DOHH2 (cell line): ENCODE results near the gene ZNF396.

Experiments
- H3F3A ChIP-seq: fragments of 200-600 bp; sonication (generic), shearing (Covaris generic); 2 replicates; pipeline ENCODE4 v1.6.0; 2016; ENCODE audit warnings: antibody characterized with exemption, mild to moderate bottlenecking; ENCODE audit not compliant: control insufficient read depth, insufficient read depth
- H3K27ac ChIP-seq: fragments of 200-600 bp; sonication (generic); 2 replicates; pipeline ENCODE4 v1.5.1; 2014; ENCODE audit warnings: low read depth, mild to moderate bottlenecking, low read length, moderate library complexity
- H3K27me3 ChIP-seq: fragments of 200-600 bp; sonication (generic); 2 replicates; pipeline ENCODE4 v1.6.1; 2014; ENCODE audit warnings: mild to moderate bottlenecking, low read length, mixed read lengths; ENCODE audit not compliant: control insufficient read depth
- H3K36me3 ChIP-seq: fragments of 200-600 bp; sonication (generic); 2 replicates; pipeline ENCODE4 v1.6.1; 2014; ENCODE audit warnings: mild to moderate bottlenecking, low read length, moderate library complexity, mixed read lengths; ENCODE audit not compliant: control insufficient read depth
- H3K4me1 ChIP-seq: fragments of 200-600 bp; sonication (generic); 2 replicates; pipeline ENCODE4 v1.6.1; 2014; ENCODE audit warnings: mild to moderate bottlenecking, low read length, mixed read lengths; ENCODE audit not compliant: control insufficient read depth
- H3K4me2 ChIP-seq: fragments of 200-600 bp; sonication (generic); 2 replicates; pipeline ENCODE4 v1.6.0; 2014; ENCODE audit warnings: mild to moderate bottlenecking, low read length, moderate library complexity
- H3K4me3 ChIP-seq: fragments of 200-600 bp; sonication (generic); 2 replicates; pipeline ENCODE4 v1.5.1; 2014; ENCODE audit warnings: mild to moderate bottlenecking, low read length, mixed read lengths
- H3K79me2 ChIP-seq: fragments of 200-600 bp; sonication (generic); 2 replicates; pipeline ENCODE4 v1.6.1; 2014; ENCODE audit warnings: mild to moderate bottlenecking, low read length, mixed read lengths; ENCODE audit not compliant: control insufficient read depth
- H3K9me2 ChIP-seq: fragments of 200-600 bp; sonication (generic); replicated peaks from 2 replicates; pipeline ENCODE4 v1.6.1; 2014; ENCODE audit warnings: mild to moderate bottlenecking, low read length, mixed read lengths; ENCODE audit not compliant: control insufficient read depth
- H3K9me3 ChIP-seq: fragments of 200-600 bp; sonication (generic); 2 replicates; pipeline ENCODE4 v1.6.1; 2014; ENCODE audit warnings: antibody characterized with exemption, low read length, mixed read lengths; ENCODE audit not compliant: control insufficient read depth, insufficient read depth
- H4K20me1 ChIP-seq: fragments of 200-600 bp; sonication (generic); 2 replicates; pipeline ENCODE4 v1.6.0; 2014; ENCODE audit warnings: low read depth, mild to moderate bottlenecking, antibody characterized with exemption, low read length, moderate library complexity; ENCODE audit not compliant: control insufficient read depth, insufficient read depth
- CTCF ChIP-seq: fragments of 200-600 bp; sonication (generic); IDR thresholded peaks from one replicate; pipeline ENCODE4 v1.5.1; 2014; ENCODE audit warnings: antibody characterized with exemption, mild to moderate bottlenecking, low read depth, low read length; ENCODE audit not compliant: poor library complexity, severe bottlenecking
- EZH2phosphoT487 ChIP-seq: fragments of 200-600 bp; sonication (generic); IDR thresholded peaks from 2 replicates; pipeline ENCODE4 v1.6.1; 2017; ENCODE audit warnings: borderline replicate concordance, mild to moderate bottlenecking, antibody characterized with exemption, low read length, moderate library complexity, mixed read lengths

The ZNF396 gene

GRCh38 chr18:35407871-35408481 is 30.8 kb upstream of the ZNF396 start:
- Histone ChIP-seq H3K27me3 (no peaks in the 10 kb centered on the region), H3K4me2 (no peak overlapping the region), H3F3A (peaks cover 30% of the 10 kb centered on the region), H3K27ac (no peak overlapping the region), H3K9me3 (no peaks in the 10 kb centered on the region), H4K20me1 (no peaks in the 10 kb centered on the region), H3K36me3 (no peaks in the 10 kb centered on the region), H3K4me3 (no peak overlapping the region), H3K9me2 (no peaks in the 10 kb centered on the region), H3K4me1 (peaks cover 53% of the 10 kb centered on the region), H3K79me2 (peaks cover 9% of the 10 kb centered on the region)
- TF ChIP-seq CTCF (peak; percentile 89), EZH2phosphoT487 (no peak)

GRCh38 chr18:35406666-35407065 is 29.5 kb upstream of the ZNF396 start:
- Histone ChIP-seq H4K20me1 (no peaks in the 10 kb centered on the region), H3K4me2 (no peak overlapping the region), H3K9me3 (no peaks in the 10 kb centered on the region), H3K9me2 (no peaks in the 10 kb centered on the region), H3K4me1 (peaks cover 40% of the 10 kb centered on the region), H3F3A (peaks cover 19% of the 10 kb centered on the region), H3K79me2 (peaks cover 9% of the 10 kb centered on the region), H3K27ac (no peak overlapping the region), H3K36me3 (no peaks in the 10 kb centered on the region), H3K4me3 (no peak overlapping the region), H3K27me3 (no peaks in the 10 kb centered on the region)
- TF ChIP-seq EZH2phosphoT487 (no peak), CTCF (no peak)

- no peaks in the 10 kb centered on the region for H4K20me1 ChIP-seq
- H3K4me1 ChIP-seq, result peaks cover 10% of the 10 kb centered on the region
- no peak for TF ChIP-seq EZH2phosphoT487
- no peak for TF ChIP-seq CTCF
These were observed 20.8 kb upstream of the ZNF396 start for GRCh38 chr18:35397976-35398375.

More at GRCh38 chr18:35397976-35398375, 20.8 kb upstream of the ZNF396 start:
- Histone ChIP-seq H3K4me3 (no peak overlapping the region), H3K9me2 (no peaks in the 10 kb centered on the region), H3K79me2 (no peaks in the 10 kb centered on the region), H3K27ac (no peak overlapping the region), H3K36me3 (no peaks in the 10 kb centered on the region), H3K4me2 (no peak overlapping the region), H3K27me3 (no peaks in the 10 kb centered on the region), H3F3A (no peaks in the 10 kb centered on the region), H3K9me3 (no peaks in the 10 kb centered on the region)
